ENCODE data around the gene LRRC19.

LRRC19 gene, protein sequence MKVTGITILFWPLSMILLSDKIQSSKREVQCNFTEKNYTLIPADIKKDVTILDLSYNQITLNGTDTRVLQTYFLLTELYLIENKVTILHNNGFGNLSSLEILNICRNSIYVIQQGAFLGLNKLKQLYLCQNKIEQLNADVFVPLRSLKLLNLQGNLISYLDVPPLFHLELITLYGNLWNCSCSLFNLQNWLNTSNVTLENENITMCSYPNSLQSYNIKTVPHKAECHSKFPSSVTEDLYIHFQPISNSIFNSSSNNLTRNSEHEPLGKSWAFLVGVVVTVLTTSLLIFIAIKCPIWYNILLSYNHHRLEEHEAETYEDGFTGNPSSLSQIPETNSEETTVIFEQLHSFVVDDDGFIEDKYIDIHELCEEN

DNA sequence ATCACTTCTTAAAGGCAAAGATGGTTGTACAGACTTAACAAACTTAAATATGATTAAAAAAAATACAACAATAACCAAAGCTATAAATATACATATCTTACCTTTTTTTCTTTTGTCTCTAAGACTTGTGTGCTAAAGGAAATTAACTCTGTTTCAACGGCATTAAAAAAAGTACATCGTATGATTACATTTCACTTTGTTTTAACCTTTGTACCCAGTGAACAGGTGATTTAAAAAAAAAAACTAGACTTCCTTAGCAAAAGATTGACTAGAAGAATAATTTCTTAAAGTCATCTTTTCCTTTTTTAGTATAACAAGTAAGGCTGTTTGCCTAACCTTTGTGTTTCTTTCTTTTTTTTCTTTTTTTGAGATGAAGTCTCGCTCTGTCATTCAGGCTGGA is at the start of gene LRRC19:
TSS of gene LRRC19 (minus strand) at position 182 of the 400 bp plus-strand sequence. CDS start 5,978 bp downstream, outside the sequence.
- no peak for DNase-seq (ENCODE audit: low spot score)
- TF ChIP-seq, protein P1, sequence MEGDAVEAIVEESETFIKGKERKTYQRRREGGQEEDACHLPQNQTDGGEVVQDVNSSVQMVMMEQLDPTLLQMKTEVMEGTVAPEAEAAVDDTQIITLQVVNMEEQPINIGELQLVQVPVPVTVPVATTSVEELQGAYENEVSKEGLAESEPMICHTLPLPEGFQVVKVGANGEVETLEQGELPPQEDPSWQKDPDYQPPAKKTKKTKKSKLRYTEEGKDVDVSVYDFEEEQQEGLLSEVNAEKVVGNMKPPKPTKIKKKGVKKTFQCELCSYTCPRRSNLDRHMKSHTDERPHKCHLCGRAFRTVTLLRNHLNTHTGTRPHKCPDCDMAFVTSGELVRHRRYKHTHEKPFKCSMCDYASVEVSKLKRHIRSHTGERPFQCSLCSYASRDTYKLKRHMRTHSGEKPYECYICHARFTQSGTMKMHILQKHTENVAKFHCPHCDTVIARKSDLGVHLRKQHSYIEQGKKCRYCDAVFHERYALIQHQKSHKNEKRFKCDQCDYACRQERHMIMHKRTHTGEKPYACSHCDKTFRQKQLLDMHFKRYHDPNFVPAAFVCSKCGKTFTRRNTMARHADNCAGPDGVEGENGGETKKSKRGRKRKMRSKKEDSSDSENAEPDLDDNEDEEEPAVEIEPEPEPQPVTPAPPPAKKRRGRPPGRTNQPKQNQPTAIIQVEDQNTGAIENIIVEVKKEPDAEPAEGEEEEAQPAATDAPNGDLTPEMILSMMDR (IDR thresholded peaks at IDR 0.05; ENCODE audit: extremely low read depth, insufficient read depth, missing control alignments) = no peak
- in situ Hi-C loops (cut with MboI; ENCODE audit: low pct_unique_long_range_greater_than_20kb, low sequenced_read_pairs, unreplicated experiment) = loop anchor here (25.0 kb wide), 1 partner anchor 268 kb away; no protein-coding TSS in a partner anchor

DNA sequence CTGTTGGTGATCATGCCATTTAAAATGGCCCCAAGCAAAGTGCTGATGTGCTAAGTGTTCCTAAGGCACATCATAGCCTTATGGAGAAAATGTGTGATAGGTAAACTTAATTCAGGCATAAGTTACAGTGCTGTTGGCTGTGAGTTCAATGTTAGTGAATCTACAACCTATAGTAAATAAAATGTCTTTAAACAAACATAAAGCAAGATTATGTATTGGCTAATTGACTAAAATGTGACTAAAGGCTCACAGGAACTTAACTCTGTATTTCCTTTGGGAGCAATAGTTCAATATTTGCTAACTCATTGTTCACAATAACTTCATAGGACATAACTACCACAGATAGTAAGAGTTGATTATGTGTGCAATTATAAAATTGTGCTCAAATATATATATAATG is 49.4 kb upstream of the LRRC19 start:
- DNase-seq (ENCODE audit: low spot score) = no peak
- in situ Hi-C loops (cut with MboI; ENCODE audit: low pct_unique_long_range_greater_than_20kb, low sequenced_read_pairs, unreplicated experiment) = no loop called here
- TF ChIP-seq, protein P1 (IDR thresholded peaks at IDR 0.05; ENCODE audit: extremely low read depth, insufficient read depth, missing control alignments) = no peak

DNA sequence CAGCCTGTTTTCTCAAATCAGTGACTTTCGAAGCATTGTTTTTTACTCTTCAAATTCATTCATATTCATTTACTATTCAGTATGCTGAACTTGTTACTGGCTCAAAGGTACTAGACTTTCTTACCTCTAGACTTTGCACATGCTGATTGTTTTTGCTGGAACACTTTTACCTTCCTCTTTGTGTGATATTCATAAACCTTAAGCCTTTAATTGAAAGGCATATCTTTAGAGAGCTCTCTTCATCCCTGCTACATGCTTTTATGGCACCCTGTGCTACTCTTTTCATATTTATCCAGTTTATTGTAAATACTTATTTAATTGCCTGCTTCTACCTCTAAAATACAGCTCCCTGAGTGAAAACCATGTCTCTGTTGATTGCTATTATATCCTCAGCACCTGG is 48.7 kb upstream of the LRRC19 start:
- in situ Hi-C loops (cut with MboI; ENCODE audit: low pct_unique_long_range_greater_than_20kb, low sequenced_read_pairs, unreplicated experiment) = no loop called here
- TF ChIP-seq, protein P1 (IDR thresholded peaks at IDR 0.05; ENCODE audit: extremely low read depth, insufficient read depth, missing control alignments) = no peak
- DNase-seq (ENCODE audit: low spot score) = no peak

DNA sequence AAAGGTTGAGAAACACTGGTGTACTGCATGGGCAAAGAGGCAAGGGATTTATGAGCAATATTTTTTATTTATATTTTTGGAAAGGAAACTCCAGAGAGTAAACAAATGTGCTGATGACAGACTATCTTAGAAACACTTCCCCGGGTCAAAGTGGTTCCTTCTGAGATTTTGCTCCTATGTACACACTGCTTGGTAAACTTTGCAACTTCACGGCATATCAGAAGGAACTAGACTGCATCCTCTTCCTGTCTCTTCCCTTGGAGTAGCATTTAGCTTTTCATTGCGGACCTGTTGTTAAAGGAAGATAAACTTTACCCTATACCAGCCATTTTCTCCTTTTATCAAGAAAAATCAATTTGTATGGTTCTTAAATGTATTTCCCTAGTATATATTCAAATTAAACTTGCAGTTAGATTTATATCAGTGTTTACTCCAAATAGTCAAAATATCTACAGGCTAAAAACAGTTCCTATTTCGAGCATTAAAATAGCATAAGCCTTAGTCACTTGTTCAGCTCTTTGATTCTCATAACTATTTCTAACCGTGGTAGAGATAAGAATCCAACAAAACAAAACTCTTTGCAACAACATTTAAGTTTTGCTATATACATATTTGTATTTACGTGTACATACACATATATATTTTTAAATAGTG is 48.0 kb upstream of the LRRC19 start:
- DNase-seq (ENCODE audit: low spot score) = no peak
- in situ Hi-C loops (cut with MboI; ENCODE audit: low pct_unique_long_range_greater_than_20kb, low sequenced_read_pairs, unreplicated experiment) = no loop called here
- TF ChIP-seq, protein P1 (IDR thresholded peaks at IDR 0.05; ENCODE audit: extremely low read depth, insufficient read depth, missing control alignments) = no peak

DNA sequence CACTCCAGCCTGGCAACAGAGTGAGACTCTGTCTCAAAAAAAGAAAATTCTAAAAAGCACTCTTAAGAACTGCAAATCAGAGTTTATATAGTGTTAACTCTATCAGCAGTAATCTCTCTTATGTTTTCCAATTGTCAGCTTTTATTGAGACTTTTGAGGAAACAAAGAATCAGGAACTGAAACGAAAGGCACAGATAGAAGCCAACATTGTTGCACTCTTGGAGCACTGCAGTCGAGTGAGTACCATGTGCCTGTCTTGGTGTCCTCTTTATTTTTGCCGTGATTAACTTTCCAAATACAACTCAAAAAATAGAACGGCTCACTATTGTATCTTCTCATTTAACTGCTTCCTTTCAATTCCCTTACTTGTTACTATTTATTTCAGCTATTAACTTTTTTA is 41.7 kb upstream of the LRRC19 start:
- DNase-seq (ENCODE audit: low spot score) = no peak
- TF ChIP-seq, protein P1 (IDR thresholded peaks at IDR 0.05; ENCODE audit: extremely low read depth, insufficient read depth, missing control alignments) = no peak
- in situ Hi-C loops (cut with MboI; ENCODE audit: low pct_unique_long_range_greater_than_20kb, low sequenced_read_pairs, unreplicated experiment) = loop anchor here (25.0 kb wide), 1 partner anchor 240 kb away; the partner anchor contains the start of gene EQTN

DNA sequence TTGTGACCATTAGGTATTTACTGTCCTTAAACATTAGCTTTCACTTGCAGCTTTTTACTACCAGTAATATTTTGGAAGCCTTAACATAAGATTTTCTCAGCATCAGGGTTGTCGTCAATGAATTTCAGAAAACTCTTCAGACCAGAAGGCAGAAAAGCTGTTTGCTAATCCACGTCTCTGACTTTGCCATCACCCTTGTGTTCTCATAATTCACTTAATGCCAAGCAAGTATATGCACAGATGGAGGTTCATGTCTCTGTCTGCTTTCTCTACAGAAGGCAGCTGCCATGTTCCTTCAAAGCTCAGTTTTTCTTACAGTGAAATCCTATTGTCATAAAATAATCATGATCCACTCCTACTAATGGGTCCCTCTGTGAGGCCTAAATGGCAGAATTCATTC is 37.7 kb upstream of the LRRC19 start:
- in situ Hi-C loops (cut with MboI; ENCODE audit: low pct_unique_long_range_greater_than_20kb, low sequenced_read_pairs, unreplicated experiment) = loop anchor here (25.0 kb wide), 1 partner anchor 244 kb away; the partner anchor contains the start of gene EQTN
- no peak for DNase-seq (ENCODE audit: low spot score)

More for the DNA sequence above, 37.7 kb upstream of the LRRC19 start:
- TF ChIP-seq, protein P1 (IDR thresholded peaks at IDR 0.05; ENCODE audit: extremely low read depth, insufficient read depth, missing control alignments) = no peak

Data from GM13977 (cell line).